ENCODE data around the gene GLIS1. TPM values are rescaled to one million over a fixed set of nuclear protein-coding genes. Genes with fewer than 3 reads are reported as not detected.

Gene GLIS1
- total RNA-seq, 1 donor from 2014 or later: 0.07 TPM

GRCh38 chr1:53678938-53679825 lies 59.8 kb downstream of the GLIS1 start:
- no peak overlapping the region for H3K4me3 Mint-ChIP-seq (ENCODE audit: unreplicated experiment)
- DNase-seq (ENCODE audit: low read depth) (no peak), FAIRE-seq (no peak)
- Histone ChIP-seq H3K27ac (ENCODE audit: low read depth, low read length) (no peak overlapping the region), H3K4me1 (ENCODE audit: insufficient read depth, low read length) (peaks cover 7% of the 10 kb centered on the region), H3K4me3 (ENCODE audit: insufficient read depth, low read depth, low read length) (no peak overlapping the region), H3K9ac (ENCODE audit: low read length) (no peak overlapping the region), H3K27me3 (ENCODE audit: insufficient read depth, low read length) (no peaks in the 10 kb centered on the region), H3K4me2 (ENCODE audit: low read length) (no peak overlapping the region), H3K9me3 (ENCODE audit: insufficient read depth, low read depth, low read length) (no peaks in the 10 kb centered on the region), H3K79me2 (ENCODE audit: insufficient read depth, low read length) (peaks cover 91% of the 10 kb centered on the region), H2AFZ (ENCODE audit: low read depth, low read length) (no peak overlapping the region), H4K20me1 (ENCODE audit: insufficient read depth, low read length) (peaks cover 97% of the 10 kb centered on the region), H3K36me3 (ENCODE audit: insufficient read depth, low read length) (peaks cover 3% of the 10 kb centered on the region)
- H3K27me3 Mint-ChIP-seq (ENCODE audit: low read depth, unreplicated experiment): peaks cover 87% of the 10 kb centered on the region
- H3K27ac Mint-ChIP-seq (ENCODE audit: unreplicated experiment): no peak overlapping the region
- no peaks in the 10 kb centered on the region for H3K36me3 Mint-ChIP-seq (ENCODE audit: low read depth, unreplicated experiment)
- H3K9me3 Mint-ChIP-seq (ENCODE audit: unreplicated experiment): peaks cover 3% of the 10 kb centered on the region
- H3K4me1 Mint-ChIP-seq (ENCODE audit: low read depth, unreplicated experiment): peaks cover 3% of the 10 kb centered on the region
- TF ChIP-seq EZH2 (IDR thresholded peaks at IDR 0.05; ENCODE audit: insufficient read depth, low read length) (no peak), CTCF (IDR thresholded peaks at IDR 0.05; ENCODE audit: insufficient read depth, low read depth, low read length) (no peak)

- H3K36me3 ChIP-seq (ENCODE audit: insufficient read depth, low read length): peaks cover 3% of the 10 kb centered on the region
- Mint-ChIP-seq H3K36me3 (ENCODE audit: low read depth, unreplicated experiment) (no peaks in the 10 kb centered on the region), H3K4me1 (ENCODE audit: low read depth, unreplicated experiment) (peaks cover 3% of the 10 kb centered on the region), H3K4me3 (ENCODE audit: unreplicated experiment) (no peak overlapping the region), H3K27me3 (ENCODE audit: low read depth, unreplicated experiment) (peaks cover 82% of the 10 kb centered on the region), H3K27ac (ENCODE audit: unreplicated experiment) (no peak overlapping the region), H3K9me3 (ENCODE audit: unreplicated experiment) (peaks cover 3% of the 10 kb centered on the region)
- H3K4me1 ChIP-seq (ENCODE audit: insufficient read depth, low read length): peaks cover 4% of the 10 kb centered on the region
- H3K27me3 ChIP-seq (ENCODE audit: insufficient read depth, low read length): no peaks in the 10 kb centered on the region
- DNase-seq (ENCODE audit: low read depth) (no peak), FAIRE-seq (no peak)
- H4K20me1 ChIP-seq (ENCODE audit: insufficient read depth, low read length): peaks cover 94% of the 10 kb centered on the region
- H3K4me2 ChIP-seq (ENCODE audit: low read length): no peak overlapping the region
- H3K9ac ChIP-seq (ENCODE audit: low read length): no peak overlapping the region
- H3K27ac ChIP-seq (ENCODE audit: low read depth, low read length): no peak overlapping the region
- no peak overlapping the region for H2AFZ ChIP-seq (ENCODE audit: low read depth, low read length)
- H3K4me3 ChIP-seq (ENCODE audit: insufficient read depth, low read depth, low read length): no peak overlapping the region
- H3K79me2 ChIP-seq (ENCODE audit: insufficient read depth, low read length): peaks cover 84% of the 10 kb centered on the region
- H3K9me3 ChIP-seq (ENCODE audit: insufficient read depth, low read depth, low read length): no peaks in the 10 kb centered on the region
- TF ChIP-seq CTCF (IDR thresholded peaks at IDR 0.05; ENCODE audit: insufficient read depth, low read depth, low read length): no peak
- no peak for TF ChIP-seq EZH2 (IDR thresholded peaks at IDR 0.05; ENCODE audit: insufficient read depth, low read length)
Observed at GRCh38 chr1:53678507-53678906, 60.5 kb downstream of the GLIS1 start.

GRCh38 chr1:53678046-53678445 lies 60.9 kb downstream of the GLIS1 start:
- H3K36me3 Mint-ChIP-seq (ENCODE audit: low read depth, unreplicated experiment): no peaks in the 10 kb centered on the region
- H3K27ac ChIP-seq (ENCODE audit: low read depth, low read length): no peak overlapping the region
- no peak for DNase-seq (ENCODE audit: low read depth)
- H3K36me3 ChIP-seq (ENCODE audit: insufficient read depth, low read length): peaks cover 3% of the 10 kb centered on the region
- H3K27ac Mint-ChIP-seq (ENCODE audit: unreplicated experiment): no peak overlapping the region
- H3K27me3 Mint-ChIP-seq (ENCODE audit: low read depth, unreplicated experiment): peaks cover 83% of the 10 kb centered on the region
- peaks cover 4% of the 10 kb centered on the region for H3K4me1 ChIP-seq (ENCODE audit: insufficient read depth, low read length)
- H3K4me2 ChIP-seq (ENCODE audit: low read length): no peak overlapping the region
- no peak overlapping the region for H3K9ac ChIP-seq (ENCODE audit: low read length)
- peaks cover 83% of the 10 kb centered on the region for H3K79me2 ChIP-seq (ENCODE audit: insufficient read depth, low read length)
- peaks cover 3% of the 10 kb centered on the region for H3K9me3 Mint-ChIP-seq (ENCODE audit: unreplicated experiment)
- no peak overlapping the region for H3K4me3 ChIP-seq (ENCODE audit: insufficient read depth, low read depth, low read length)
- H4K20me1 ChIP-seq (ENCODE audit: insufficient read depth, low read length): peaks cover 94% of the 10 kb centered on the region
- peaks cover 3% of the 10 kb centered on the region for H3K4me1 Mint-ChIP-seq (ENCODE audit: low read depth, unreplicated experiment)
- H2AFZ ChIP-seq (ENCODE audit: low read depth, low read length): no peak overlapping the region
- TF ChIP-seq EZH2 (IDR thresholded peaks at IDR 0.05; ENCODE audit: insufficient read depth, low read length): no peak
- no peak for FAIRE-seq
- H3K27me3 ChIP-seq (ENCODE audit: insufficient read depth, low read length): no peaks in the 10 kb centered on the region
- H3K9me3 ChIP-seq (ENCODE audit: insufficient read depth, low read depth, low read length): no peaks in the 10 kb centered on the region
- no peak overlapping the region for H3K4me3 Mint-ChIP-seq (ENCODE audit: unreplicated experiment)
